Muscle of arm (tissue), 12 donors: ENCODE measurements around the gene OCIAD1. TPM values are rescaled to one million over a fixed set of nuclear protein-coding genes. Genes with fewer than 3 reads are reported as not detected.
"Not testable (repeated sequence)": the region's sequence is repeated elsewhere in the genome, so short reads cannot be mapped to it uniquely, and the experiment has no call there.

Experiments
- DNase-seq: peaks from one replicate; pipeline ENCODE4 v3.0.0-alpha.2; 2013
- polyA plus RNA-seq, 12 donors: library from polyadenylated mRNA; unstranded; fragments of 120-200 nt; gene quantifications; one replicate each; pipeline ENCODE4 v1.2.1, GENCODE V29; 2013; ENCODE audit not compliant: insufficient read length in 12 of 12

The OCIAD1 gene
- polyA plus RNA-seq, 12 donors, result 191 to 274 (median 238) TPM; not detected in 1

DNA sequence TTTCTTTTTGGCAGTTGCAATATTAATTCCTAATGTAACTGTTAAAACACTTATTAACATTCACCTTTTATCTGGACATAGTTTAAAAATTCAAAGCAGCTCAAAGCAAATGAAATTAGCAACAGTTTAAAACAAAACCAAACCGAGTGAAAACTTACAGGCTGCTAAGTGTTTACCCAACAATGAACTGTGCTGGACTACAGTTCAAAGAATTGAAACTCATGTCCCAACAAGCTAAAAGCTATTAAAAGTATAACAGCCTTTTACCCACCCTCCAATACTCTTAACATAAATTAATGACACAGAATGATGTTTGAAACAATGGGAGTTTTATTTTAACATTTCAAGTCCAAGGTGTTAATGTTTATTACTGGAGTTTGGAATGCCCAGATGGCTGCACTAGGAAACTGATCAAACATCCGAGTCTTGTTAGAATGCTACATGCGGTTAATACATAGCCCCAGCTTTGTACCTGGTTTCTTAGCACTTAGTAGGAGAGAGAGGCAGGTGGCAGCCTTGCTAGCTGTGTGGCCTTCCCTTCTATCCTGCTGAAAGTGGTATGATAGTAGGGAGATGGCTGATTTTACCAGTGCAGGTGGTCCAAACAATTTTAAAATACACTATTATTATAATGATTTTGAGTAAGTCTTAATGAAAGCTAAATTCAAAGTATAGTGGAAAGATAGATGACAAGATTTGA, 29.7 kb upstream of the OCIAD1 start:
- DNase-seq, result no peak

DNA sequence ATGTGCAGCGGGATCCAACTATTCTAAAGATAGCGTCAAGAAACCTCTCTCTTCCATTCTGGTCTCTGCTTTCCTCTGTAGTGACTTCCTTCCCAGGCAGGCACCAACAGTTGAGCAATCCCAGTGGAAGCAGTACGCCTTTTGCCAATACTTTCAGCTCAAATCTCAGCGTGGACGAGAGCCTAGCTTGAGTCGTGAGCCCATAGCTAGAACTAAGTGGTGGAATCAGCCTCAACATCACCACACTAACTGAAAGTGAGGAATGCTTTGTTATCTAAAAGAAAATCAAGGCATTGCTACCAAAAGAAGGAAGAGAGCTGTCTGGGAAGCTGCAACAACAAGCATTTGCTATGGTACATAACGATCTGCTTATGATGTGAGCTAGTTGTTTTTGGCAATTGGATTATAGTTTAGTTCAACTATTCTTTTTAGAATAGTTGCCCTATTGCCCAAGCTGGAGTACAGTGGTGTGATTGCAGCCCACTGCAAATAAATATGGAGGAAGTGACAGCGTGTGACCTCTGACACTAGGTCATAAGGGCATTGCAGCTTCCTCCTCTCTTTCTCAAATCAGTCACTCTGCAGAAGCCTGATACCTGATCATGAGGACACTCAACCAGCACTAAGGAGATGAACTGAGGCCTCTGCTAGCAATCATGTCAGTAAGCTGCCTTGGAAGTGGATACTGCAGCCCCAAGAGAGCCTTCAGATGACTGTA, 26.1 kb upstream of the OCIAD1 start:
- no peak for DNase-seq

DNA sequence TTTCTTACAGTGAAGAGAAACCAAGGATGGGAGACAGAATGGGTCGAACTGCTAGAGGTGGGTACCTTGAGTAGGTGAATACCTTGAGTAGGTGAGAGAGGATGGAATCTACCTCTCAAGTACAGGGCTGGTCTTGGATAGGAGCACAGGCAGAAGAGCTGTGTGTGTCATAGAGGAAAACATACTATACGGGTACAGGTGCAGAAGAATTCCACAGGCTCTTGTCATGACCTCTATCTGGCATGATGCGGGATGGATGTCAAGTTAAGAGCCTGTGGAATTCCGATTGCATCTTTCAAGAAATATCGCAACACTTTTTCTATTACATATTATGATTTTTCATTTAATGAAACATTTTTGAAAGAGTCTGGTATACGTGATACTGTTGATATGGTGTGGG, 18.0 kb upstream of the OCIAD1 start:
- DNase-seq, result no peak

DNA sequence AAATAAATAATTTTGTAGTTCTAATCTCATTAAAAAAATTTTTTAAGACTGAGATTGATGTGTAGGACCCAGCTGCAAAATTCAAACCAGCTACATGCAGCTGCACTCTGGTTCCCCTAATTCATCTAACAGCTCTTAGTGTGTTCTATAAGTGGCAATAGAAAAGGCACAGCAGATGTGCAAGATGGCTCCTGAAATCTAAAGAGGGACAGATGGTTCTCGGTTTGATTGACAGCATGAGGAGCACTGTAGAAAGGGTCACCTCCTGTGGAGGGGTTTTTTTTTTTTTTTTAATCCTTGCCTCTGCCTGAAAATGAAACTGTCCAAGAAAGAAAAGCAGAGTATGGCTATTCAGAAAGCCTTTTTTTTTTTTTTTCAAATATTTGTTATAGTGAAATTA, 16.9 kb upstream of the OCIAD1 start:
- no peak for DNase-seq

DNA sequence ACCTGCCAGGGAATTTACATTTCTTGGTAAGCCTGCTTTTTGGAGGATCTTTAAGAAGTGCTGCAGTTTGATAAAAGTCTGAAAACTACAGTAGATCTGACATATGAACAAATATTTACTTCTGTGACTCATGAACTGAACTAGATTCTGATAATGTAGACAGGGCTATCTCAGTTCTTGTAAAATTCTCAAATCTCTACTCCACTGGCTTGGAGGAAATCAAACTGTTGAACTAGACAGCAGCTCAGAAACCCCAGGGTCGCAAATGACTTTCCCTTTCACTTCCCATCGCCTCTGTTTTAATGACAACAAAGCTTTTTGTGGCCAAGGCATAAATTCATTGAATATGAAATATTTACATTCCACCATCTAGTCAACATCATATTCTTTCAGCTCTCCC, 15.4 kb upstream of the OCIAD1 start:
- no peak for DNase-seq

DNA sequence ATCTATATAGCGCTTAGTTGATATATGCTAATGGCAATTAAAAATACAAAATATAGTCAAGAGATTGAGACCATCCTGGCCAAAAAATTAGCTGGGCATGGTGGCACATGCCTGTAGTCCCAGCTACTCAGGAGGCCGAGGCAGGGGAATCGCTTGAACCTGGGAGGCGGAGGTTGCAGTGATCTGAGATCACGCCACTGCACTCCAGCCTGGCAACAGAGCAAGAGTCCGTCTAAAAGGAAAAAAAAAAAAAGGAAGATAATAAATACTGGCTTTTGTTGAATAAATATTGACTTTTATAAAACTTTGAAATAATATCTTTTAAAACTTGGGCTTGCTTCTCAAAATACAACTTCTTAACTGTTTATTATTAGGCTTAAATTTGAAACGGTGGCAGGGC, 14.6 kb upstream of the OCIAD1 start:
- not testable (repeated sequence) for DNase-seq

DNA sequence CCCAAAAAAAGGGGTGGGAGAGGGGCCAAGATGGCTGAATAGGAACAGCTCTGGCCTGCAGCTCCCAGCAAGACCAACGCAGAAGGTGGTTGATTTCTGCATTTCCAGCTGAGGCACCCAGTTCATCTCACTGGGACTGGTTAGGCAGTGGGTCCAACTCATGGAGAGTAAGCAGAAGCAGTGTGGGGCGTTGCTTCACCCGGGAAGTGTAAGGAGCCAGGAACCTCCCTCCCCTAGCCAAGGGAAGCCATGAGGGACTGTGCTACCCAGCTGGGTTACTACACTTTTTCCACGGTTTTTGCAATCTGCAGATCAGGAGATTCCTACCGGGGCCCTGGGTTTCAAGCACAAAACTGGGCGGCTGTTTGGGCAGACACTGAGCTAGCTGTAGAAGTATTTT, 13.9 kb upstream of the OCIAD1 start:
- no peak for DNase-seq

DNA sequence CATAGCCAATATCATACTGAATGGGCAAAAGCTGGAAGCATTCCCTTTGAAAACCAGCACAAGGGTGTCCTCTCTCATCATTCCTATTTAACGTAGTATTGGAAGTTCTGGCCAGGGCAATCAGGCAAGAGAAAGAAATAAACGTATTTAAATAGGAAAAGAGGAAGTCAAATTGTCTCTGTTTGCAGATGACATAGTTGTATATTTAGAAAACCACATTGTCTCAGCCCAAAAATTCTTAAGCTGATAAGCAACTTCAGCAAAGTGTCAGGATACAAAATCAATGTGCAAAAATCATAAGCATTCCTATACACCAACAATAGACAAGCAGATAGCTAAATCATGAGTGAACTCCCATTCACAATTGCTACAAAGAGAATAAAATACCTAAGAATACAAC, 9.5 kb upstream of the OCIAD1 start:
- not testable (repeated sequence) for DNase-seq

DNA sequence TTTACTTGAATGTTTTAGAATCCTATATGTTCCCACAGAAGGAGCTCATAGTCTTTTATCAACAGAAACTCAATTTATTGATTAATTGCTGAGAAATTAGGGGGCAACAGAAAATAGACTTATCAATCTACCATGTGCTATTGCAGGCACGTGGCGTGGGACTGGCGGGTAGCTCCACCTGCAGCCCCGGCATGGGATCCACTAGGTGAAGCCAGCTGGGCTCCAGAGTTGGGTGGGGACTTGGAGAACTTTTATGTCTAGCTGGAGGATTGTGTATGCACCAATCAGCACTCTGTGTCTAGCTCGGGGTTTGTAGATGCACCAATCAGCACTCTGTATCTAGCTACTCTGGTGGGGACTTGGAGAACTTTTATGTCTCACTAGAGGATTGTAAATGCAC, 3.3 kb upstream of the OCIAD1 start:
- DNase-seq, result no peak

DNA sequence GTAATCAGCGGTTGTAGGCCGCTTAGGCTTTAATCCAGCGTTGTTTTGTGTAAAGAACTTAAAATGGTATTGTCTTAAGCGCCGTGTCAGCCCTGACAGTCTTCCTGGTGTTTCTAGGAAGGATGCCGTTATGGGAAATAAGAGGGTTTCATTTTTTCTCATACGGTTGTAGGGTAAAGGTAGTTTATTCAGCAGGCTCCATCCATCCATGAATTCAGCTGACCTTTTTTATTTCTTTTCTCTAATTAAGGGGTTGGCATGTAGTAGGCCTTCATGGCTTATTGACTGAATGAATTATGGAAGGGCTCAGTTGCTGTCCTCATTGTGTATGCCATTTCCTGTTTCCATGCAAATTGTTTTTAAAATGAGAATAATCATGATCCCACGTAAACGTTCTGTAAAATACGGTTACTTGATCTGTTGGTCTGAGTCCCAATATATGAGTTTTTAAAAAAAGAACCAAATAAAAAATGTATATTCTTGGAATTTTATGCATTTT, 693 bp downstream of the OCIAD1 start:
- no peak for DNase-seq

DNA sequence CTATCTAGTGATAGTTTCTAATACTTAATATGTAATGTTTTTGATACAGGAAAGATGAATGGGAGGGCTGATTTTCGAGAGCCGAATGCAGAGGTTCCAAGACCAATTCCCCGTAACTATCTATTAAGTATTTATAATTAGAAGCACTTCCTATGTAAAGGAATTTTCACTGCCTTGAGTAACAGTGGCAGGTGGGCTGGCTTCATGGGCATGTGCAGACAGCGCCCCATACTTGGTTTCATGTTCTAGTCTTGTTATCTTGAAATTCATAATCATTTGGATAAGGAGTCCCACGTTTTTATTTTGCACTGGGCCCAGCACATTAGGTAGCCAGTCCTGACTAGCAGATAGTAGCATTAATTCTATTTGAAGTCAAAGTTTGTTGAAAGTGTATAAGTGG, 1.7 kb downstream of the OCIAD1 start:
- DNase-seq, result no peak

DNA sequence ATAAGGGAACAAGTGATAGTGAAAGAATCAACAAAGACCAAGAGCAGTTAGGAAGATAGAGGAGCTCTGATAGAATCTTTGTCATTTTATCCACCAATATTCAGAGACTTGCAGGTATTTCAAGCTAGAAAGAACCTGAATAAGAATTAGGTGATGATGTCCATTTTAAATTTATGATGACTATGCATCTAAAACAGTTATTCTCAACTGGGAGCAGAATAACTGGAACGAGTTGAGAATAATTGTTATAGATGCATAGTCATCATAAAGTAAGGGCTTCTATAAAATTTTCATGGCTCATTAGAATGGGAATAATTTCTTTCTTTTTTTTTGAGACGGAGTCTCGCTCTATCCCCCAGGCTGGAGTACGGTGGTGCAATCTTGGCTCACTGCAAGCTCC, 5.8 kb downstream of the OCIAD1 start:
- no peak for DNase-seq

DNA sequence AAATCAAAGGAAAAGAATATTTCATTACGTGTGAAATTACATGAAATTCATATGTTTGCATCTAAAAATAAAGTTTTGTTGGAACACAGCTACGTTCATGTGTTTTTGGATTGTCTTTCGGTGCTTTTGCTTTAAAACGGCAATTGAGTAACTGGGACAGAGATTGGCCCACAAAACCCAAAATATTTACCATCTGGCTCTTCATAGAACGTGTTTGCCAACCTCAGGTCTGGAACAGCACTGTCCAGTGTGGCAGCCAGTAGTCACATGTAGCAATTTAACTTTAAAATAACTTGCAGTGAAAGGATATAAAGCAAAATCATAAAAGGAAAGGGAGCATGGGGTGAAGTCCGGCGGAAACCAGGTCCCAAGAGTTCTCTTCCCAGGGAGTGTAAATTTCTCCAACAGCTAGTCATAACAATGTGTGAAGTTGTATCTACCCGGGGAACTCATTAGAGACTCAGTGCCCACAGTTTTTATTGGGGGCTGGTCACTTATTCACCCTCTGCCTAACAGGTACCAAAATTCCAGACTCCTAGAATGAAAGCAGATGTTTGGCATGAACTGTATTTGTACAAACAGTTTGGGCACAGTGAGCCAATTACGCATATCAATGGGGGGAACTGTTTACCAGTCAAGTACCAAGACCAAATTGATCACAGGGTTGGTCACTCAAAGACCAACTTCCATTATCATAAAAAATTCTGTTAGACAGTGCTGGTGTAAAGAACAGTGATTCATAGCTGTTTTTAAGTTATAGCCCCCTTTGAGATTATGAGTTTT, 10.3 kb downstream of the OCIAD1 start:
- no peak for DNase-seq

DNA sequence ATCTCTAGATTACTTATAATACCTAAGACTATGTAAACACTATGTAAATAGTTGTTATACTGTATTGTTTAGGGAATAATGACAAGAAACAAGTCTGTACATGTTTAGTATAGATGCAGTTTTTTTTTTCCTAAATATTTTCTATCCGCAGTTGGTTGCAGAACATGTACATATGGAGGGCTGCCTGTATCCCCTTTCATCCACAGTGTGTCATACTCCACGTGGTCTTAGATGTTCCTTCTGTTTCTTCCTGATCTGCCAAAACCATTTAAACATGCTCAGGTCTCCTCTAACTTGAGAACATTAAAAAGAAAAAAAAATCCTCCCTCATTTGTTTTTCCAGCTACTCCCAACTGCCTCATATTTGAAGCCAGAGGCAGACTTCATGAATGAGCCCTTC, 14.0 kb downstream of the OCIAD1 start:
- no peak for DNase-seq

DNA sequence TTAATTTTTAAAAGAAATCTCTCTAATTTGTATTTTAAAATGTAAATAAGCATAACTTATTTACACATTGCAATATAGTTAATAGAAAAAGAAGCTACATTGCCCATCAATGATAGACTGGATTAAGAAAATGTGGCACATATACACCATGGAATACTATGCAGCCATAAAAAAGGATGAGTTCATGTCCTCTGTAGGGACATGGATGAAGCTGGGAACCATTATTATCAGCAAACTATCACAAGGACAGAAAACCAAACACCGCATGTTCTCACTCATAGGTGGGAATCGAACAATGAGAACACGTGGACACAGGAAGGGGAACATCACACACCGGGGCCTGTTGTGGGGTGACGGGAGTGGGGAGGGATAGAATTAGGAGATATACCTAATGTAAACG, 17.9 kb downstream of the OCIAD1 start:
- not testable (repeated sequence) for DNase-seq

DNA sequence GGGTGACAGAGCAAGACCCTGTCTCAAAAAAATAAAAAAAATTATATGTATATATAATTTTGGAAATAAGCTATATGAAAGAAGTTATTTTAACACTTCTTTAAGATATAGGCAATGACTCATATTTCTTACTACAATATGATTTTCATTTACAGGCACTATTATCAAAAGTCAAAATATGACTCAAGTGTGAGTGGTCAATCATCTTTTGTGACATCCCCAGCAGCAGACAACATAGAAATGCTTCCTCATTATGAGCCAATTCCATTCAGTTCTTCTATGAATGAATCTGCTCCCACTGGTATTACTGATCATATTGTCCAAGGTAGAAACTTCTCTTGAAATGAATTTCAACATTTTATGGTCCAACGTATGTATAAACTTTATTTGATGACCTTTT, 20.8 kb downstream of the OCIAD1 start:
- no peak for DNase-seq

DNA sequence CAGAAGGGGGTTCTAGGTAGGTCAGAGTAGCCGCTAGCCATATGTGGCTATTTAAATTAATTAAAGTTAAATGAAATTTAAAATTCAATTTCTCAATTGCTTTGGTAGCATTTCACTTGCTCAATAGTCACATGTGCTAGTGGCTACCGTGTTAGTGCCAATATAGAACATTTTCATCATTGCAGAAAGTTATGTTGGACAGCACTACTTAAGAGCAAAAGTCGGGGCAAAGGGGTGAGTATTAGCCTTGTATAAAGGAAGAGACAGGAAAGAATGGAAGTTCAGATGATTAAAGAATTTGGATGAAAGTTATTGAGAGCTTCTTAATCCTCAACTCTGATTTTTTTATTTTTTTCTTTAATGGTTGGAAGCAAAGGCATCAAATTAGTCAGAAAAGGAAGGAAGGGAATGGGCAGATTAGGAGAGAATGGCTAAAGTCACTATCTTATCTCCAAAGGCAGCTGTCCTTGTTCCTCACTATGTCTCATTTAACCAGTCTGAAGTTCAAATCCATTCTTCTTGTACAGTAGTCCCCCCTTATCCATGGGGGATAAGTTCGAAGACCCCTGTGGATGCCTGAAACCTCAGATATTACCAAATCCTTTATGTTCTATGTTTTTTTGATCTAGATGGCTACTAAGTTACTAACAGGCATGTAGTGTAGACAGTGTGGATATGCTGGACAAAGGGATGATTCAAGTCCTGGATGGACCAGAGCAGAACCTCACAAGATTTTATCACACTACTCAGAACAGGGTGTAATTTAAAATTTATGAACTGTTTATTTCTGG, 22.9 kb downstream of the OCIAD1 start:
- DNase-seq, result no peak

DNA sequence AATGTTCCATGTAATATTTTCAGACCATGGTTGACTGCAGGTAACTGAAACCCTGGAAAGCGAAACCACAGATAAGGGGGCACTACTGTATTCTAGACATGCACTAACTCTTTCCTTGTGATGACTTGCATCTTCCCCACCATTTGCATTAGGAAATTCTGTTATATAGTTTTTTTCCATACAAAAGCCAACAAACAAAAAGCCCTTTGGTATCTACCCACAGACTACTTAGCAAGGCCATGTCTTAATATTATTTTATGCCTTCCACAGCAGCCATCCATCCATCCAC, 23.5 kb downstream of the OCIAD1 start:
- DNase-seq, result no peak

DNA sequence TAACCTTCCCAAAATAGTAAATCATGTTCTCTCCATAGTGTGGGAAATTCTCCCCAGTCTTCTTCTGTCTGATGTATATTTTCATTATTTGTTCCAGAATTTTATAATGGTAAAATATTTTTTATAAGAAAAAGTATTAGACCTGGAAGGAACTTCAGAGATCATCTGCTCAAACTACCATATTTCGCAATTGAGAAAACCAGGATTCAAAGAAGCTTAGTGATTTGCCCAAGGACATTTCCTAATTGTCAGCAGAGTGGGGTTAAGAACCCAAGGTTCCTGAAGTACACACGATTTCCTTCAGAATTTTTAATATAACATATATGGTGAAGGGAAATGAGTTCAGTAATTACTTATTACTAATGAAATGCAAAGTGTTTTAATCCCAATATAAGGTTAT, 24.1 kb downstream of the OCIAD1 start:
- no peak for DNase-seq

DNA sequence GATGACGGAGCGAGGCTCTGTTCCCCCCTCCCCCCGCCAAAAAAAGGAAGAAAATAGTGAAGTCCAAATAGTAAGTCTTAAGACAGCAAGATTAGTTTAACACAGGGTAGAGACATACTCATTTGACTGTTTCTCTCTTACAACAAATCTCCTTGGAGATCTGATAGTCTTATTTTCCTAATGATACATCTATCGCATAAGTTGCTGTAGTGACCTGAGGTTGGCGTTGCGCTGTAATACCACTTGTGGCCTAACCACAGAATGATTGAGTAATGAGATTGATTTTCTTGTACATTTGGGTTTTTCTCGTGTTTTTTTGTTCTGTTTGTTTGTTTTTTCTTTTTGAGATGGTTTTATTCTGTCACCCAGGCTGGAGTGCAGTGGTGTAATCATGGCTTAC, 27.2 kb downstream of the OCIAD1 start:
- DNase-seq, result no peak

DNA sequence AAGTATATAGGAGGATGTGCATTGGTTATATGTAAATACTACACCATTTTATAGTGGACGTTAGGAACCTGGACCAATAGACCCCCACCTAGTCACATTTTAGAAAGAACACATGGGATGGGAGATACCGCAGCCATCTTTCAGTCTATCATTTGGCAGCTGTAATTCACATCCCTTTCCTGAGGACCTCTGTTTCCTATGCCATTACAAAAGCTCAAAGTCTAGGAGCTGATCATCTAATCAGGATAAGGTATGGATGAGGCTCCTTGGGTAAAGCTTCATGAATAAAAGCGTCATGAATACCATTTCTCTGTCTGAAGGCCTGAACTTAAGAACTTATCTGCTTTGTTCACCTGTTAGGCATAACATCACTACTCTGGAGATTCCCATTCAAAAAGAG, 31.1 kb downstream of the OCIAD1 start:
- DNase-seq, result no peak

DNA sequence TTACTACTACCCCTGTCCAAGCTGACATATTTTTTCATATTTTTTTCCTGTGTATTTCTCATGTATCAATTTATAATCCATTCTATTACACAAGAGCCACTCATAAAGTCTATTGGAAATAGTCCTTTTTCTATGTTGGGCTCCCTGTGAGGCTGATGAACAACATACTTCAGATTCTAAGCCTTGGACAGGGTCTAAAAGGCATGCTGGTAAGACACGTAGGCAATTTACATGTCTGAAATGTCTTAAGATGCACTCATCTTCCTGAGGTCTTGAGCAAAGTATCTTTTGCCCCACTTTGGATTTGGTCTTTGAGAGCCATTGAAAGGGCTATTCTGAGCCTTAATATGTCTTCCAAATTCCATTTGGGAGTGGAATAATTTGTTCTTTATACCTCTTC, 31.8 kb downstream of the OCIAD1 start:
- no peak for DNase-seq
